Measurements from ENCODE around the gene CHRFAM7A.
"Not testable (repeated sequence)": the region's sequence is repeated elsewhere in the genome, so short reads cannot be mapped to it uniquely, and the experiment has no call there.

DNA sequence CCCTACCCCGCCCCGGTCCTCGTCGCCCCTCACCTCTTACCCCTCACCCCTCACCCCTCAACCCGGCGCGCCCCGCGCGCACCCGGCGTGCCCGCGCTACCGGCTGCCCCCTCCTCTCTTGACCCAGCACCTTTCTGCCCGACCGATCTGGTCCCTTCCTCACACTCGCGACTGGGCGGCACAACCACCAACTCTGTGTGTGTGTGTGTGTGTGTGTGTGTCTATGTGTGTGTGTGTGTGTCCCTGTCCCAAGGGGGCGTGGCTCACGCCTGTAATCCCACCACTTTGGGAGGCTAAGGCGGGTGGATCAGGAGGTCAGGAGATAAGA is 288 bp upstream of the CHRFAM7A start:
- TF ChIP-seq TEAD4 (IDR thresholded peaks at IDR 0.05; ENCODE audit: low read depth, low read length); JUN (IDR thresholded peaks at IDR 0.05; ENCODE audit: low read depth, low read length); POLR2A (IDR thresholded peaks at IDR 0.05; ENCODE audit: control extremely low read depth in 1 of 2, low read depth in 2 of 2, low read length in 2 of 2); HDAC2 (IDR thresholded peaks at IDR 0.05; ENCODE audit: borderline replicate concordance in 1 of 2, low read depth in 2 of 2, low read length in 2 of 2); TAF7 (optimal IDR thresholded peaks at IDR 0.05; ENCODE audit: borderline replicate concordance, low read depth, low read length); YY1 (IDR thresholded peaks at IDR 0.05; ENCODE audit: low read depth, low read length); EP300 (IDR thresholded peaks at IDR 0.05; ENCODE audit: borderline replicate concordance in 1 of 2, low read depth in 2 of 2, low read length in 2 of 2); POLR2AphosphoS5 (IDR thresholded peaks at IDR 0.05; ENCODE audit: low read depth, low read length); EZH2 (IDR thresholded peaks at IDR 0.05; ENCODE audit: low read depth, low read length, severe bottlenecking): not testable (repeated sequence)
- TF ChIP-seq, protein P1, sequence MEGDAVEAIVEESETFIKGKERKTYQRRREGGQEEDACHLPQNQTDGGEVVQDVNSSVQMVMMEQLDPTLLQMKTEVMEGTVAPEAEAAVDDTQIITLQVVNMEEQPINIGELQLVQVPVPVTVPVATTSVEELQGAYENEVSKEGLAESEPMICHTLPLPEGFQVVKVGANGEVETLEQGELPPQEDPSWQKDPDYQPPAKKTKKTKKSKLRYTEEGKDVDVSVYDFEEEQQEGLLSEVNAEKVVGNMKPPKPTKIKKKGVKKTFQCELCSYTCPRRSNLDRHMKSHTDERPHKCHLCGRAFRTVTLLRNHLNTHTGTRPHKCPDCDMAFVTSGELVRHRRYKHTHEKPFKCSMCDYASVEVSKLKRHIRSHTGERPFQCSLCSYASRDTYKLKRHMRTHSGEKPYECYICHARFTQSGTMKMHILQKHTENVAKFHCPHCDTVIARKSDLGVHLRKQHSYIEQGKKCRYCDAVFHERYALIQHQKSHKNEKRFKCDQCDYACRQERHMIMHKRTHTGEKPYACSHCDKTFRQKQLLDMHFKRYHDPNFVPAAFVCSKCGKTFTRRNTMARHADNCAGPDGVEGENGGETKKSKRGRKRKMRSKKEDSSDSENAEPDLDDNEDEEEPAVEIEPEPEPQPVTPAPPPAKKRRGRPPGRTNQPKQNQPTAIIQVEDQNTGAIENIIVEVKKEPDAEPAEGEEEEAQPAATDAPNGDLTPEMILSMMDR (IDR thresholded peaks at IDR 0.05; ENCODE audit: control extremely low read depth in 1 of 3, insufficient read depth in 1 of 3, low read depth in 1 of 3, low read length in 3 of 3) = not testable (repeated sequence)
- TF ChIP-seq, protein P2, sequence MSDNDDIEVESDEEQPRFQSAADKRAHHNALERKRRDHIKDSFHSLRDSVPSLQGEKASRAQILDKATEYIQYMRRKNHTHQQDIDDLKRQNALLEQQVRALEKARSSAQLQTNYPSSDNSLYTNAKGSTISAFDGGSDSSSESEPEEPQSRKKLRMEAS (IDR thresholded peaks at IDR 0.05) = not testable (repeated sequence)
